Body of pancreas (tissue), 4 donors: ENCODE data around the gene THUMPD3. TPM values are rescaled to one million over a fixed set of nuclear protein-coding genes. Genes with fewer than 3 reads are reported as not detected.

Source experiments
- ATAC-seq: fragments of 150-250 bp; one replicate; pipeline ENCODE4 v1.9.1; 2016
- DNase-seq, 4 donors: peaks; one replicate each; pipeline ENCODE4 v3.0.0-alpha.2; 2019
- H3K27ac ChIP-seq, 4 donors: fragments of 200-600 bp; sonication (generic); 1 replicate in 3 of 4; 2 replicates in 1 of 4; pipeline versions ENCODE4 v1.5.1 to v1.6.1; 2016 to 2019; ENCODE audit warnings: mild to moderate bottlenecking in 1 of 4, mixed read lengths in 1 of 4, moderate library complexity in 1 of 4
- H3K27me3 ChIP-seq, 2 donors: fragments of 200-600 bp; sonication (generic); one replicate each; pipeline ENCODE4 v1.6.0; 2016; ENCODE audit warnings: mild to moderate bottlenecking in 1 of 2
- H3K36me3 ChIP-seq, 2 donors: fragments of 200-600 bp; sonication (generic); replicated peaks in 1 of 2; 2 replicates each; pipeline ENCODE4 v1.5.1; 2016; ENCODE audit warnings: low read depth in 2 of 2; ENCODE audit not compliant: insufficient read depth in 1 of 2
- H3K4me1 ChIP-seq: fragments of 200-600 bp; sonication (generic); one replicate; pipeline ENCODE4 v1.6.0; 2016
- H3K4me3 ChIP-seq, 2 donors: fragments of 200-600 bp; sonication (generic); 1 replicate in 1 of 2; 2 replicates in 1 of 2; pipeline ENCODE4 v1.5.1; 2016 to 2019
- H3K9me3 ChIP-seq, 3 donors: fragments of 200-600 bp; sonication (generic); 1 replicate in 2 of 3; 2 replicates in 1 of 3; pipeline ENCODE4 v1.5.1; 2016
- POLR2A ChIP-seq, 3 donors: fragments of 450-650 bp; IDR thresholded peaks; one replicate each; pipeline ENCODE4 v1.6.1; 2016; ENCODE audit warnings: antibody characterized with exemption in 3 of 3, mild to moderate bottlenecking in 2 of 3
- WGBS, 2 donors: methylation state at CpG; one replicate each; pipeline ENCODE4 v1.1.5; 2017; 5-methylcytosine and 5-hydroxymethylcytosine counted together
- intact Hi-C: fragments of 100-400 bp; cut with DNase I; formaldehyde crosslinking; loops from one replicate; pipeline ENCODE4 v1.15.1; 2023
- total RNA-seq, 2 donors: library from RNA; depleted of rRNA; stranded (reverse); fragments of >200 nt; gene quantifications; one replicate each; pipeline ENCODE4 v1.1.0, GENCODE V29; 2016
- TF ChIP-seq, protein P1 (sequence below), 7 experiments: fragments of 450-650 bp in 4 of 7; fragments of 200-600 bp in 3 of 7; sonication (generic) in 3 of 7; IDR thresholded peaks; one replicate each; pipeline ENCODE4 v1.5.1; 2016 to 2019; ENCODE audit warnings: antibody characterized with exemption in 7 of 7

The THUMPD3 gene
- total RNA-seq, 2 donors from 2014 or later: 16.1 to 27.0 TPM

DNA sequence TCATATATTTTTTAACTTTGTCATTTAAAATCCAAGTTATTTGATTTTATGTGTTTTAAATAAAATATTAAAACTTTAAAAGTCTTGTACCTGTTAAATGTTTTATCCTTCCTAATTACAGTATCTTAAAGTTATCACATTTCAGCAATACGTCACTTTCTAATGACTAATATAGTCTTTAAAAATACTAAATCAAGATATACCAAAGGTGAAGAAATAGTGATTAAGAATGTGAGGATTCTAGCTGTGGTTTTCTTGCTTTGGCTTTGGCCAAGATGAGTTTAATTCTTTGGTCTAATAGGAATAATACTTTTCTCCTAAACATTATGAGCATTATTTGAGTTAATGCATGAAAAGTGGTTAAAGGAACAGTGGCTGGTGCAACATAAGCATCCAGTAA is 48.4 kb downstream of the THUMPD3 start:
- intact Hi-C loops: no loop called here
- WGBS, 2 donors: 52 to 61% methylated on average over 1 of the region's 1 CpG
- TF ChIP-seq POLR2A (IDR thresholded peaks at IDR 0.05): no peak
- TF ChIP-seq, protein P1, sequence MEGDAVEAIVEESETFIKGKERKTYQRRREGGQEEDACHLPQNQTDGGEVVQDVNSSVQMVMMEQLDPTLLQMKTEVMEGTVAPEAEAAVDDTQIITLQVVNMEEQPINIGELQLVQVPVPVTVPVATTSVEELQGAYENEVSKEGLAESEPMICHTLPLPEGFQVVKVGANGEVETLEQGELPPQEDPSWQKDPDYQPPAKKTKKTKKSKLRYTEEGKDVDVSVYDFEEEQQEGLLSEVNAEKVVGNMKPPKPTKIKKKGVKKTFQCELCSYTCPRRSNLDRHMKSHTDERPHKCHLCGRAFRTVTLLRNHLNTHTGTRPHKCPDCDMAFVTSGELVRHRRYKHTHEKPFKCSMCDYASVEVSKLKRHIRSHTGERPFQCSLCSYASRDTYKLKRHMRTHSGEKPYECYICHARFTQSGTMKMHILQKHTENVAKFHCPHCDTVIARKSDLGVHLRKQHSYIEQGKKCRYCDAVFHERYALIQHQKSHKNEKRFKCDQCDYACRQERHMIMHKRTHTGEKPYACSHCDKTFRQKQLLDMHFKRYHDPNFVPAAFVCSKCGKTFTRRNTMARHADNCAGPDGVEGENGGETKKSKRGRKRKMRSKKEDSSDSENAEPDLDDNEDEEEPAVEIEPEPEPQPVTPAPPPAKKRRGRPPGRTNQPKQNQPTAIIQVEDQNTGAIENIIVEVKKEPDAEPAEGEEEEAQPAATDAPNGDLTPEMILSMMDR (IDR thresholded peaks at IDR 0.05): no peak
- Histone ChIP-seq H3K4me3 (no peak overlapping the region), H3K27ac (peak overlapping the region in 1 of 4 donors; percentile 44), H3K36me3 (no peaks in the 10 kb centered on the region), H3K9me3 (no peaks in the 10 kb centered on the region), H3K27me3 (no peaks in the 10 kb centered on the region), H3K4me1 (peaks cover 78% of the 10 kb centered on the region)
- ATAC-seq (no peak), DNase-seq (no peak)

DNA sequence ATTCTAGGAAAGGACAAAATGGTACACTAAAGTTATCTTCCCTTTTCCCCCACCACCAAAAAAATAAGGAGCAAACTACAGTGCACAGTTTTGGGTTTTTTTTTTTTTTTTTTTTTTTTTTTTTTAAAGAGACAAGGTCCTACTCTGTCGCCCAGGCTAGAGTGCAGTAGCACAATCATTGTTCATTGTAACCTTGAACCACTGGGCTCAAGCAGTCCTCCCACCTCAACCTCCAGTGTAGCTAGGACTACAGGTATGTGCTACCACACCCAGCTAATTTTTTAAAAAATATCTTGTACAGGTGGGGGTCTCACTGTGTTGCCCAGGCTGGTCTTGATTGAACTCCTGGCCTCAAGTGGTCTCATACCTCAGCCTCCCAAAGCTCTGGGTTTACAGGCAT is 49.4 kb downstream of the THUMPD3 start:
- no peak for TF ChIP-seq POLR2A (IDR thresholded peaks at IDR 0.05)
- TF ChIP-seq, protein P1 (IDR thresholded peaks at IDR 0.05): no peak
- intact Hi-C loops: no loop called here
- no peaks in the 10 kb centered on the region for H3K9me3 ChIP-seq
- ATAC-seq (no peak), DNase-seq (no peak)
- no peaks in the 10 kb centered on the region for H3K36me3 ChIP-seq
- no peaks in the 10 kb centered on the region for H3K27me3 ChIP-seq
- WGBS, 2 donors: 45 to 53% methylated on average over 1 of the region's 1 CpG
- H3K4me1 ChIP-seq: peaks cover 82% of the 10 kb centered on the region
- peak overlapping the region in 1 of 4 donors; percentile 50 for H3K27ac ChIP-seq
- H3K4me3 ChIP-seq: no peak overlapping the region

DNA sequence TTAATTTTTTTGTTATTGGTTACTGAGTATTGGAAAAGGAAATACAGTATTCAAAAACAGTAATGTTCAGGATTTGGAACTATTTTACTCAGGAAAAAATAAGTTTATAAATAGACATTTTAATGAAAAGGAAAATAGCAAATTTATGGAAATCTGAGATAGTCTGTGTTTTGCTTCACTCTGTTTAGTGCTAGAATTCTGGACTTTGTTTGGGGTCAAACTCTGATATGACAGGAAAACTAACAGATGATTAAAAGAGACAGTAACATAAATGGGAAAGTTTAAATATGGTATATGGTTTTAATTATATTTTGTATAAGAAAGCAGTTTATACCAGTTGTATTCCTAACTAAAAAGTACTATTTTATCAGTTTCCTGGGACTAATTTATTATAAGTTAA is 52.0 kb downstream of the THUMPD3 start:
- TF ChIP-seq, protein P1 (IDR thresholded peaks at IDR 0.05): no peak
- TF ChIP-seq POLR2A (IDR thresholded peaks at IDR 0.05): no peak
- Histone ChIP-seq H3K36me3 (no peaks in the 10 kb centered on the region), H3K4me3 (no peak overlapping the region), H3K4me1 (peaks cover 61% of the 10 kb centered on the region), H3K27ac (no peak overlapping the region), H3K27me3 (no peaks in the 10 kb centered on the region), H3K9me3 (no peaks in the 10 kb centered on the region)
- intact Hi-C loops: no loop called here
- DNase-seq: no peak
- no peak for ATAC-seq

DNA sequence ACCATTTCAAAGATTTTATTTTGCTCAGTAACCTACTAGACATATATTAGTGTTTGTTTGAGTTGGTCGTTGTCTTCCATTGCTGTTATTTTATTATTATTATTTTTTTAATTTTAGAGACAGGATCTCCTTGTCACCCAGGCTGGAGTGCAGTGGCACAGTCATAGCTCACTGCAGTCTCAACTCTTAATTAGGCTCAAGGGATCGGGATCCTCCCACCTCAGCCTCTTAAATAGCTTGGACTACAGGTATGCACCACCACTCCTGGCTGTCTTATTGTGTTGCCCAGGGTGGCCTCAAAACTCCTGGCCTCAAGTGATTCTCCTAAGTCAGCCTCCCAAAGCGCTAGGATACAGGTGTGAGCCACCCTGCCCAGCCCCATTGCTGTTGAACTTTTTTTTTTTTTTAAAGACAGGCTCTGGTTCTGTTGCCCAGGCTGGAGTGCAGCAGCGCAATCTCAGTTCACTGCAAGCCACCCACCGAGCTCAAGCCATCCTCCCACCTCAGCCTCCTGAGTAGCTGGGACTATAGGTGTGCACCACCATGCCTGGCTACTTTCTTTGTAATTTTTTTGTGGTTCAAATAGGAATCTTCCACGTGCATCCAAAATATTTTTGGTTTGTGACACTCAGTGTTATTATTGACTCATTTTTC is 52.8 kb downstream of the THUMPD3 start:
- Histone ChIP-seq H3K4me1 (peaks cover 53% of the 10 kb centered on the region), H3K4me3 (no peak overlapping the region), H3K27ac (no peak overlapping the region), H3K36me3 (no peaks in the 10 kb centered on the region), H3K9me3 (no peaks in the 10 kb centered on the region), H3K27me3 (no peaks in the 10 kb centered on the region)
- intact Hi-C loops: no loop called here
- no peak for DNase-seq
- 88 to 92% methylated on average over 6 of the region's 6 CpGs for WGBS, 2 donors
- TF ChIP-seq, protein P1 (IDR thresholded peaks at IDR 0.05): no peak
- no peak for TF ChIP-seq POLR2A (IDR thresholded peaks at IDR 0.05)
- ATAC-seq: no peak

DNA sequence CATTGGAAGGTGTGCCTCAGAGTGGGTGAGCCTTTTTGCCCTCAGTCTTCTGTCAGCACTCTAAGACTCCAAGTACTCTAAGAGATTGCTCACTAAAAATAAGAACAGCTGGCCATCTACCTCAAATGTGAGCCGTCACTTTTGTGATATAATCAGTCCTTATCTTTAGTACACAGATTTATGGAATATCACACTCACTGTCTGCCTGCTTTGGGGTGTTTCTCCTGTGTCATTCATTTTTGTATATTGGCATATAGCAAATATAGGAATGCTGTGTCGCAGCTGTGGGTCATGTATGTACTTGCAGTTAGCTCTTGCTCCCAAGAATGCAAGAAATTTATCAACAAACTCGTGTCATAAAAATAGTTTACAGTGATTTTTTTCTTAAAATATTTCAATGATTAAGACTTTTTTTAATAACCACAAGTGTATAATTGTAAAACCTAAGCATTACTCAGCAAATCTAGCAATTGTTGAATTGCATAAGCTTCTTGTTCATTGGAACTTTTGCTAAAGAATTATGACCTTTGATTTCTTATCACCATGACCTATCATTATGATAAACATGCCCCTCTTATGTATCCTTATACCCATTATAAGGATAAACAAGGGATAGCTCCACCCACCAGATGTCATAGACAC is 53.4 kb downstream of the THUMPD3 start:
- DNase-seq (no peak), ATAC-seq (no peak)
- Histone ChIP-seq H3K4me3 (no peak overlapping the region), H3K27ac (no peak overlapping the region), H3K9me3 (no peaks in the 10 kb centered on the region), H3K27me3 (no peaks in the 10 kb centered on the region), H3K4me1 (peaks cover 48% of the 10 kb centered on the region), H3K36me3 (no peaks in the 10 kb centered on the region)
- WGBS, 2 donors: 46 to 51% methylated on average over 3 of the region's 3 CpGs
- intact Hi-C loops: no loop called here
- TF ChIP-seq, protein P1 (IDR thresholded peaks at IDR 0.05): no peak
- TF ChIP-seq POLR2A (IDR thresholded peaks at IDR 0.05): no peak
